ENCODE data around the gene LTB4R2.

Gene LTB4R2

GRCh38 chr14:24277071-24277470 lies 32.9 kb upstream of the LTB4R2 start:
- DNase-seq (ENCODE audit: low spot score) (no peak), FAIRE-seq (no peak)

- FAIRE-seq: no peak
- no peak for DNase-seq (ENCODE audit: low spot score)
Observed at GRCh38 chr14:24277606-24278321, 32.2 kb upstream of the LTB4R2 start.

- no peak for DNase-seq (ENCODE audit: low spot score)
- FAIRE-seq: no peak
Observed at GRCh38 chr14:24278424-24278823, 31.5 kb upstream of the LTB4R2 start.

GRCh38 chr14:24279301-24280186 lies 30.4 kb upstream of the LTB4R2 start:
- DNase-seq (ENCODE audit: low spot score): no peak
- no peak for FAIRE-seq

GRCh38 chr14:24280797-24281460 lies 29.0 kb upstream of the LTB4R2 start:
- DNase-seq (ENCODE audit: low spot score) (no peak), FAIRE-seq (no peak)

- DNase-seq (ENCODE audit: low spot score) (no peak), FAIRE-seq (no peak)
Observed at GRCh38 chr14:24281636-24282035, 28.3 kb upstream of the LTB4R2 start.

- DNase-seq (ENCODE audit: low spot score) (no peak), FAIRE-seq (no peak)
Observed at GRCh38 chr14:24282736-24283135, 27.2 kb upstream of the LTB4R2 start.

GRCh38 chr14:24283796-24284460 lies 26.0 kb upstream of the LTB4R2 start:
- DNase-seq (ENCODE audit: low spot score): no peak
- no peak for FAIRE-seq

GRCh38 chr14:24284501-24285035 lies 25.4 kb upstream of the LTB4R2 start:
- FAIRE-seq (no peak), DNase-seq (ENCODE audit: low spot score) (no peak)

GRCh38 chr14:24285351-24285750 lies 24.6 kb upstream of the LTB4R2 start:
- no peak for FAIRE-seq
- DNase-seq (ENCODE audit: low spot score): no peak

GRCh38 chr14:24286996-24287395 lies 22.9 kb upstream of the LTB4R2 start:
- DNase-seq (ENCODE audit: low spot score): no peak
- no peak for FAIRE-seq

GRCh38 chr14:24289649-24290280 lies 20.2 kb upstream of the LTB4R2 start:
- no peak for FAIRE-seq
- no peak for DNase-seq (ENCODE audit: low spot score)

- DNase-seq (ENCODE audit: low spot score): no peak
- FAIRE-seq: no peak
Observed at GRCh38 chr14:24290746-24291145, 19.2 kb upstream of the LTB4R2 start.

GRCh38 chr14:24291446-24292117 lies 18.4 kb upstream of the LTB4R2 start:
- no peak for DNase-seq (ENCODE audit: low spot score)
- FAIRE-seq: no peak

- no peak for FAIRE-seq
Observed at GRCh38 chr14:24292118-24292807, 17.7 kb upstream of the LTB4R2 start.

GRCh38 chr14:24293525-24293924 lies 16.4 kb upstream of the LTB4R2 start:
- FAIRE-seq (no peak), DNase-seq (ENCODE audit: low spot score) (no peak)

More at GRCh38 chr14:24292118-24292807, 17.7 kb upstream of the LTB4R2 start:
- DNase-seq (ENCODE audit: low spot score): no peak

- no peak for FAIRE-seq
- peak; percentile 75 for DNase-seq (ENCODE audit: low spot score)
Observed at GRCh38 chr14:24296341-24297157, 13.4 kb upstream of the LTB4R2 start.

GRCh38 chr14:24297190-24297964 lies 12.6 kb upstream of the LTB4R2 start:
- DNase-seq (ENCODE audit: low spot score) (peak; percentile 32), FAIRE-seq (no peak)
